GM23248 (cell line): Measurements from ENCODE around the gene STAM2. TPM values are rescaled to one million over a fixed set of nuclear protein-coding genes. Genes with fewer than 3 reads are reported as not detected.
A peak's percentile ranks its signal among the peaks of the same experiment; 100 is the strongest.
"Not testable (repeated sequence)": the region's sequence is repeated elsewhere in the genome, so short reads cannot be mapped to it uniquely, and the experiment has no call there.

Experiments used
- DNase-seq: peaks from one replicate; pipeline ENCODE4 v3.0.0-alpha.2; 2015
- H2AFZ ChIP-seq: fragments of 200-600 bp; sonication (generic); 2 replicates; pipeline ENCODE4 v1.6.1; 2016; ENCODE audit warnings: antibody characterized with exemption
- H3F3A ChIP-seq: fragments of 200-600 bp; sonication (generic); 2 replicates; pipeline ENCODE4 v1.6.1; 2016; ENCODE audit warnings: mild to moderate bottlenecking, antibody characterized with exemption, mixed run types; ENCODE audit not compliant: insufficient read depth
- H3K27ac ChIP-seq: fragments of 200-600 bp; sonication (generic); 2 replicates; pipeline ENCODE4 v1.5.1; 2016; ENCODE audit warnings: mild to moderate bottlenecking
- H3K27me3 ChIP-seq: fragments of 200-600 bp; sonication (generic); replicated peaks from 2 replicates; pipeline ENCODE4 v1.6.1; 2016; ENCODE audit warnings: mild to moderate bottlenecking; ENCODE audit not compliant: insufficient read depth
- H3K36me3 ChIP-seq: fragments of 200-600 bp; sonication (generic); 2 replicates; pipeline ENCODE4 v1.6.1; 2016; ENCODE audit warnings: low read depth, mild to moderate bottlenecking
- H3K4me1 ChIP-seq: fragments of 200-600 bp; sonication (generic); 2 replicates; pipeline ENCODE4 v1.6.1; 2016; ENCODE audit warnings: mild to moderate bottlenecking; ENCODE audit not compliant: insufficient read depth
- H3K4me2 ChIP-seq: fragments of 200-600 bp; sonication (generic); one replicate; pipeline ENCODE4 v1.6.1; 2016; ENCODE audit warnings: mild to moderate bottlenecking; ENCODE audit not compliant: unreplicated experiment
- H3K4me3 ChIP-seq: fragments of 200-600 bp; sonication (generic); 2 replicates; pipeline ENCODE4 v1.5.1; 2016; ENCODE audit warnings: mild to moderate bottlenecking
- H3K79me2 ChIP-seq: fragments of 200-600 bp; sonication (generic); 2 replicates; pipeline ENCODE4 v1.6.1; 2016; ENCODE audit warnings: mild to moderate bottlenecking; ENCODE audit not compliant: insufficient read depth
- H3K9ac ChIP-seq: fragments of 200-600 bp; sonication (generic); 2 replicates; pipeline ENCODE4 v1.6.1; 2016; ENCODE audit warnings: mild to moderate bottlenecking
- H3K9me2 ChIP-seq: fragments of 200-600 bp; sonication (generic); 2 replicates; pipeline ENCODE4 v1.6.1; 2016; ENCODE audit warnings: mixed run types, mild to moderate bottlenecking, moderate library complexity; ENCODE audit not compliant: insufficient read depth
- H3K9me3 ChIP-seq: fragments of 200-600 bp; sonication (generic); one replicate; pipeline ENCODE4 v1.6.1; 2017; ENCODE audit warnings: low read depth
- H4K20me1 ChIP-seq: fragments of 200-600 bp; sonication (generic); 2 replicates; pipeline ENCODE4 v1.6.0; 2016; ENCODE audit not compliant: insufficient read depth
- EZH2 ChIP-seq: fragments of 200-600 bp; sonication (generic); IDR thresholded peaks from 2 replicates; pipeline ENCODE4 v1.6.1; 2018; ENCODE audit warnings: antibody characterized with exemption, mild to moderate bottlenecking; ENCODE audit not compliant: insufficient read depth, poor library complexity, severe bottlenecking
- EZH2phosphoT487 ChIP-seq: fragments of 200-600 bp; sonication (generic); IDR thresholded peaks from 2 replicates; pipeline ENCODE4 v1.6.1; 2018; ENCODE audit warnings: antibody characterized with exemption, moderate library complexity, mild to moderate bottlenecking, low read depth; ENCODE audit not compliant: insufficient read depth
- WGBS, 2 experiments: methylation state at CpG; one replicate each; pipeline ENCODE4 v1.1.6; 2015 to 2017; ENCODE audit warnings: low lambda C conversion rate in 2 of 2, low coverage in 1 of 2; ENCODE audit errors: missing lambda C conversion rate in 2 of 2; 5-methylcytosine and 5-hydroxymethylcytosine counted together
- in situ Hi-C: fragments of 300-500 bp; cut with MboI; formaldehyde crosslinking; loops from 2 replicates; pipeline ENCODE4 v1.15.0; 2020
- polyA plus RNA-seq: library from polyadenylated mRNA; unstranded; fragments of >200 nt; fragmentation: Nextera tagmentation; extraction: Ambion mirVana; gene quantifications from 2 replicates; pipeline ENCODE4 v1.2.1, GENCODE V29; 2016
- total RNA-seq: library from RNA; depleted of rRNA; stranded (reverse); fragments of >200 nt; shearing (Covaris generic); gene quantifications from 2 replicates; pipeline ENCODE4 v1.2.3, GENCODE V29; 2014

Gene STAM2
- total and polyA plus RNA-seq, 2 experiments from 2014 or later: 14.9 to 29.6 TPM

DNA sequence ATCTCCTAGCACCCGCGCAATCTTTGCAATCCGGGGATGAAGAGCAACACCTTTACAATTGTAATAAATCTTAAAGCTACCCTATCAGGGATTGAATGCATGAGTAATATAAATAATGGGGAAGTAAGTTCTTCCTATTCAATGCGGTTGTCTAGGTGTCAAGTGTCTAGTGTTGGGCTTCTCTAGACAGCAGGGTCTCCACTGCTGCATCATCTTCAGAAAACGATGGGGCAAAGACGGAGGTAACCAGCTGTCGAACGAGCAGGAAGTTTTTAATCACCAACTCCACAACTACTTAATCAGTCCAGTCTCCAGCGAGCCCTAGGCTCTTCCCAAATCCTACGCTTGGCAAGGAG is 573 bp downstream of the STAM2 start:
- TF ChIP-seq EZH2phosphoT487: no peak
- TF ChIP-seq EZH2: no peak

GRCh38 chr2:152174574-152174973 is 989 bp downstream of the STAM2 start:
- Histone ChIP-seq H3K9me2 (no peaks in the 10 kb centered on the region), H3K27ac (0 out of 2 replicates have a peak overlapping the region, but pooled peaks have one; percentile 92), H3K4me1 (peaks cover 18% of the 10 kb centered on the region), H3K9me3 (no peaks in the 10 kb centered on the region), H3K9ac (peak overlapping the region; percentile 90), H3F3A (peaks cover 22% of the 10 kb centered on the region), H3K79me2 (peaks cover 56% of the 10 kb centered on the region), H3K36me3 (no peaks in the 10 kb centered on the region), H3K27me3 (no peaks in the 10 kb centered on the region), H3K4me3 (peak overlapping the region; percentile 93), H4K20me1 (no peaks in the 10 kb centered on the region), H2AFZ (peak overlapping the region; percentile 99), H3K4me2 (peak overlapping the region; percentile 94)
- WGBS, 2 experiments: 2% methylated on average over 7 of the region's 7 CpGs
- in situ Hi-C loops: no loop called here
- DNase-seq: no peak
- no peak for TF ChIP-seq EZH2
- TF ChIP-seq EZH2phosphoT487: no peak

More for the DNA sequence above, 573 bp downstream of the STAM2 start:
- 2 to 3% methylated on average over 10 of the region's 10 CpGs for WGBS, 2 experiments
- Histone ChIP-seq H3K9me3 (no peaks in the 10 kb centered on the region), H3F3A (peaks cover 22% of the 10 kb centered on the region), H3K27me3 (no peaks in the 10 kb centered on the region), H3K4me3 (peak overlapping the region; percentile 93), H2AFZ (peak overlapping the region; percentile 99), H3K9ac (peak overlapping the region; percentile 90), H3K4me1 (peaks cover 18% of the 10 kb centered on the region), H3K27ac (peak overlapping the region; percentile 92), H3K79me2 (peaks cover 52% of the 10 kb centered on the region), H3K9me2 (no peaks in the 10 kb centered on the region), H4K20me1 (no peaks in the 10 kb centered on the region), H3K4me2 (peak overlapping the region; percentile 94), H3K36me3 (no peaks in the 10 kb centered on the region)
- in situ Hi-C loops: no loop called here
- DNase-seq: peak; percentile 39

DNA sequence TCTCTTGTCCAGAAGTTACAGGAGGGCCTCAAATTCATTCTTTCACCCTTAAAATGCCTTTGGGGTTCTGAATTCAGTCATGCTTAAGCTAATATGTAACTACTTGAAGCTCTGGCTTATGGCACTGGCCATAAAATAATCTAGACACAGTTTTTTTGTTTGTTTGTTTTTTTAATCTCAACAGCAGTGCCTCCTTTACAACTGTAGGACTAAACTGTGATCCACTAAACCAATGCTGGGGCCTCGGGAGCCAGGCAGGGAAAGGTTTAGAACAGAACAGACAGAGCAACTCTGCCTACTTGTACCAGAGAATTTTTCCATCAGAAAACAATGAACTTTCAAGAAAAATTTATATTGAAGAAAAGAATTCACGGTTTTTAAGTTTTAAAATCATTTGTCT is 1.7 kb downstream of the STAM2 start:
- Histone ChIP-seq H3F3A (peaks cover 22% of the 10 kb centered on the region), H3K27me3 (no peaks in the 10 kb centered on the region), H3K4me2 (peak overlapping the region; percentile 94), H3K9me2 (no peaks in the 10 kb centered on the region), H3K4me1 (peaks cover 18% of the 10 kb centered on the region), H3K4me3 (peak overlapping the region; percentile 93), H4K20me1 (no peaks in the 10 kb centered on the region), H3K36me3 (no peaks in the 10 kb centered on the region), H2AFZ (0 out of 2 replicates have a peak overlapping the region, but pooled peaks have one; percentile 99), H3K79me2 (peaks cover 64% of the 10 kb centered on the region), H3K27ac (no peak overlapping the region), H3K9ac (peak overlapping the region; percentile 90), H3K9me3 (no peaks in the 10 kb centered on the region)
- TF ChIP-seq EZH2 (no peak), EZH2phosphoT487 (no peak)
- WGBS, 2 experiments: 33 to 36% methylated on average over 2 of the region's 2 CpGs
- peak; percentile 18 for DNase-seq
- in situ Hi-C loops: no loop called here

DNA sequence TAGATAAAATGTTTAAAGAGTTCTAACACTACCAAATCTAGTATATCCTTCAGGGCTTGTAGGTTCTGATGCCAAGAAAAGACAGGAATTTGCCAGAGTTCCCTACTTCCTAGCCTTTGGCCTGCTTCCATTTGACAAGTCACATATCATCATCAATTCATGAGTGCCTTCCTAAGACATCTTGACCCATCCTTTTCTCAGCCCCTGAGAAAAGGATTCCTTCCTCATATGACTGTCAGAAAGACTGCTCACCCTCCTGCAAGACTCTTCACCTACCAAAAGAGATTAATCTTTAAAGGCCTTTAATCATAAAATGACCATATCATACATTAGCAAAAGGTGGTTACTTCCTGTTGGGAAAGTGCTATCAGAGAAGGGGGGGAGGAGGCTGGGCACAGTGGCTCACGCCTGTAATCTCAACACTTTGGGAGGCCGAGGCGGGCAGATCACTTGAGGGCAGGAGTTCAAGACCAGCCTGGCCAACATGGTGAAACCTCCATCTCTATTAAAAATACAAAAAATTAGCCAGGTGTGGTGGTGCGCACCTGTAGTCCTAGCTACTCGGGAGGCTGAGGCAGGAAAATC is 3.3 kb downstream of the STAM2 start:
- H3K36me3 ChIP-seq, H3K4me2 ChIP-seq, H3K9ac ChIP-seq, H4K20me1 ChIP-seq, H3K4me3 ChIP-seq, H3K9me2 ChIP-seq, in situ Hi-C loops, H3K27me3 ChIP-seq, H3K9me3 ChIP-seq: not testable (repeated sequence)
- H3K27ac ChIP-seq: peak overlapping the region; percentile 20; the same call in 1 of the 2 replicates
- H2AFZ ChIP-seq: 0 out of 2 replicates have a peak overlapping the region, but pooled peaks have one; percentile 41
- H3K4me1 ChIP-seq: peaks cover 21% of the 10 kb centered on the region
- peaks cover 22% of the 10 kb centered on the region for H3F3A ChIP-seq
- DNase-seq: peak; percentile 39
- H3K79me2 ChIP-seq: peaks cover 79% of the 10 kb centered on the region
- 96 to 99% methylated on average over 5 of the region's 5 CpGs for WGBS, 2 experiments

DNA sequence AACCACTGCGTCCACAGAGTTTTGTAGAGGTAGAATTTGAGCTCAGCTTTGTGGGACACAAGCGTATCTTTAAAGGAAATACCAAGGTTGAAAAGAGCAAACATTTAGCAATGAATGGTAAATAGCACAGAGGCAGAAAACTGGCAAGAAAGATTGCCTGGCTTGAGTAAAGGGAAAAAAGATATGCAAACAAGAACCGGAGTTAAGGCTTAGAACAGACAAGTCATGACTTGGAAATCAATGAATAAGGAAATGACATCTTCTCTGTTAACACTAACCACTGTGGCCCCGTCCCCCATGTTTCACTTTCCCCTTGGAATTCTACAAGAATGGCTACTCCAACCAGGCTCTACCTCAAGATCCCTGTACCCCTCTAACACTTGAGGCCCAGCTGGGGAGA is 3.8 kb downstream of the STAM2 start:
- Histone ChIP-seq H3K27me3 (no peaks in the 10 kb centered on the region), H3K9me2 (no peaks in the 10 kb centered on the region), H3K9ac (no peak overlapping the region), H2AFZ (peak overlapping the region; percentile 41; the same call in 1 of the 2 replicates), H3F3A (peaks cover 24% of the 10 kb centered on the region), H3K4me2 (peak overlapping the region; percentile 53), H3K36me3 (no peaks in the 10 kb centered on the region), H3K4me1 (peaks cover 26% of the 10 kb centered on the region), H3K27ac (peak overlapping the region; percentile 20), H3K9me3 (no peaks in the 10 kb centered on the region), H3K4me3 (no peak overlapping the region), H3K79me2 (peaks cover 85% of the 10 kb centered on the region), H4K20me1 (no peaks in the 10 kb centered on the region)
- DNase-seq: peak; percentile 29
- in situ Hi-C loops: no loop called here
- 45 to 46% methylated on average over 4 of the region's 4 CpGs for WGBS, 2 experiments
- no peak for TF ChIP-seq EZH2phosphoT487
- no peak for TF ChIP-seq EZH2

DNA sequence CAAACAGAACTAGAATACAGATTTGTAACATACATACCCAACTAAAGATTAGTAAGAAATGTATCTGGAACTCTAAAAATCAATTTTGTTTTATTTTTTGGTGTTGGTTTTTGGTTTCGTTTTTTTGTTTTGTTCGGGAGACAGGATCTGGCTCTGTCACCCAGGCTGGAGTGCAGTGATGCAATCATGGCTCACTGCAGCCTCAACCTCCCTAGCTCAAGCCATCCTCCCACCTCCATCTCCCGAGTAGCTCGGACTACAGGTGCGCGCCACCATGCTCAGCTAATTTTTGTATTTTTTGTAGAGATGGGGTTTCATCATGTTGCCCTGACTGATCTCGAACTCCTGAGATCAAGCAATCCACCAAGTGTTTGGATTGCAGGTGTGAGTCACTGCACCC is 6.4 kb downstream of the STAM2 start:
- not testable (repeated sequence) for H4K20me1 ChIP-seq, H3K27ac ChIP-seq, H3K9me3 ChIP-seq, H3K9me2 ChIP-seq, H3K4me3 ChIP-seq, DNase-seq, H3K27me3 ChIP-seq, H3K36me3 ChIP-seq, H2AFZ ChIP-seq
- in situ Hi-C loops: loop anchor here (10.0 kb wide), 1 partner anchor 124 kb away; no protein-coding TSS in a partner anchor
- peak overlapping the region; percentile 26 for H3K4me2 ChIP-seq
- H3K4me1 ChIP-seq: peaks cover 27% of the 10 kb centered on the region
- 81 to 84% methylated on average over 7 of the region's 7 CpGs for WGBS, 2 experiments
- peaks cover 100% of the 10 kb centered on the region for H3K79me2 ChIP-seq
- peak overlapping the region; percentile 39; the same call in 1 of the 2 replicates for H3K9ac ChIP-seq
- peaks cover 26% of the 10 kb centered on the region for H3F3A ChIP-seq

DNA sequence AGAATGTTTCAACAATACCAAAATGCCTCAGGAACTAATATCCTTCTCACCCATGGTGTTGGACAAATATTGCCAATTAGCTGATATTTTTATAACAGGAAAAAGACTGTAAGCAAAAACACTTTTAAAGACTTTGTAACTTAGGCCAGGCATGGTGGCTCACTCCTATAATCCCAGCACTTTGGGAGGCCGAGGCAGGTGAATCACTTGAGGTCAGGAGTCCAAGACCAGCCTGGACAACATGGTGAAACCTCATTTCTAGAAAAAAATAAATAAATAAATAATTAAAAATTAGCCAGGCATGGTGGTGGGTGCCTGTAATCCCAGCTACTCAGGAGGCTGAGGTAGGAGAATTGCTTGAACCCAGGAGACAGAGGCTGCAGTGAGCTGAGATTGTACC is 8.1 kb downstream of the STAM2 start:
- H3K27ac ChIP-seq, H3K4me3 ChIP-seq, H2AFZ ChIP-seq, DNase-seq, H3K36me3 ChIP-seq, H4K20me1 ChIP-seq, H3K9me2 ChIP-seq, H3K27me3 ChIP-seq, H3K9me3 ChIP-seq: not testable (repeated sequence)
- H3K4me2 ChIP-seq: peak overlapping the region; percentile 84
- 88 to 95% methylated on average over 1 of the region's 1 CpG for WGBS, 2 experiments
- H3K9ac ChIP-seq: 0 out of 2 replicates have a peak overlapping the region, but pooled peaks have one; percentile 51
- H3K4me1 ChIP-seq: peaks cover 21% of the 10 kb centered on the region
- in situ Hi-C loops: loop anchor here (10.0 kb wide), 1 partner anchor 123 kb away; no protein-coding TSS in a partner anchor
- H3K79me2 ChIP-seq: peaks cover 100% of the 10 kb centered on the region
- H3F3A ChIP-seq: peaks cover 26% of the 10 kb centered on the region
